GM18526 (cell line): Measurements from ENCODE around the gene CAPN8.

Source experiments
- POLR2A ChIP-seq: IDR thresholded peaks from 3 replicates; pipeline ENCODE4 v1.6.1; 2011; ENCODE audit not compliant: insufficient read length; ENCODE audit errors: extremely low read depth

CAPN8 gene

DNA sequence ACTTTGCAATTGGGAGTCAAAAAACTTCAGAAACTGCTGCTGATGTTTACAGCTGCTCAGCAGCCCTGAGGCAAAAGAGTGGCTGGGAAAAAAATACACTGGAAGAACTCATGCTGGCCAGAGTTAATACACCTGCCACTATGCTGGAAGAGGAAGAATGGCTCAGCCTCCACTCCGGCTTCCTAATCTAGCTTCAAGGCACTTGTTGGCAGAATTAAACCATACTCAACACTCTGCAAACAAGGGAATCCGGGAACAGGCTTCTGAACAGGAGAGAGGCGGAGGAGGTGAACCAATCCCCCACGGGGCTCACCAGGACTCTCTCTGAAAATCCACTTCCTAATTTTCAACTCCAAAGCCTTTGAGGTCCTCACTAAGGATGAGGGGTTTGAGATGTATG, 152.2 kb downstream of the CAPN8 start:
- no peak for TF ChIP-seq POLR2A

DNA sequence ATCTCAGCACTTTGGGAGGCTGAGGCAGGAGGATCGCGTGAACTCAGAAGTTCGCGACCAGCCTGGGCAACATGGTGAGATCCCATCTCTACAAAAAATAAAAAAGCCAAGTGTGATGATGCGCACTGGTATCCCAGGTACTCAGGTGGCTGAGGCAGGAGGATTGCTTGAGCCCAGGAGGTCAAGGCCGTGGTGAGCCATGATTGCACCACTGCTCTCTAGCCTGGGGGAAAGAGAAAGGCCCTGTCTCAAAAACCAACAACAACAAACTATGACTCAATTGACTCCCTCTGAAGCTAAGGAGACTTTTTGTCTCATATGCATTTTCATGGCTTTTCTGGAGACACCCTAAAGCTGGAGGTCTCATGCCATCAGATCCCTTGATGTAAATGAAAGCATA, 153.4 kb downstream of the CAPN8 start:
- TF ChIP-seq POLR2A: no peak

DNA sequence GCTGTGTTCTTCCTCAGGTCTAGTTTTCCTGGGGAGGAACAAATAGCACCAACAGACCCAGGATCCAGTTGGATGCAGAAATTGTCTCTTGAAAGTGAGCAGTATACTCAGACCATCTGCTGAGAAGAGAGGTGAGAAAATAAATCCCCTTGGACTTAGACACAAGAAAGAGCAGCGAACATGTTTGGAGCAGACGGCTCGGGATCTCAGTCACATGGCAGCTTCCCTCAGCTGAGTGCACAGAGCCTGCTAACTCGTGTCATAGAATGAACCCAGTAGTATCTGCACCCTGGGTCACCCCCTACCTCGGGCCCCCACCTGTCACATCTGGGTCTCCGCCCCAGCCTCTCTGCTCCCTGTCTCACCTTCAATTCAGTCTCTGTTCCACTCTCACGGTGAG, 156.7 kb downstream of the CAPN8 start:
- TF ChIP-seq POLR2A: no peak

DNA sequence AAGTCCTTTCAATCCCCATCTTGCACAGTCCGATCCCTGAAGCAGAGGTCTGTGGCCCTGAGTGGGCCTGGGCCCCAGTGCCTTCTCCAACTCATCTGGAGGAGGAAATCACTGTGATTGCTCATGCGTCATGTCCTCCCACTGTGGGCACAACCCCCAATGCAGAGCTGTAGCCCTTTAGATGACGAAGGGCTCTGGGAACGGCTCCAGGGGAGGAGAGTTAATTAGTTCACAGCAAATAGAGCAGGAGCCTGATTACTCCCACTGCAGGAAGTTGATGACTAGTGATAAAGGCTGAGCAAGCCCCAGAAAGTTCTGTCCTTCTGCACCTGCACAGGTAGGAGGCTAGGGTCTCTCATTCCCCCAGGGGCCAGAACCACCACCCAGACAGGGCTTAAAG, 160.8 kb downstream of the CAPN8 start:
- no peak for TF ChIP-seq POLR2A

DNA sequence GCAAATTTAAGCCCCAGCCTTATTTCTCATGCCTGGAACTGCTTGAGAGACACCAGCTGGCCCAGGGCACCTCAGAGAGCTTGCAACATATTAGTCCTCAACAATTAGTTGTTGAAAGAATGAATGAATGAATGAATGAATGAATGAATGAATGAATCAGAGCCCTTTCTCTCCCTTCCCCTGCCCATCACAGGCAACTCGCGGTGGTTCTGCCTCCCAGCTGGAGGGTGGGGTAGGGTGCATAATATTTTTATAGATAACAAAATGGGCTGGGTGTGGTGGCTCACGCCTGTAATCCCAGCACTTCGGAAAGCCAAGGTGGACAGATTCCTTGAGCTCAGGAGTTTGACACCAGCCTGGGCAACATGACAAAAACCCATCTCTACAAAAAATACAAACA, 162.2 kb downstream of the CAPN8 start:
- TF ChIP-seq POLR2A: no peak

DNA sequence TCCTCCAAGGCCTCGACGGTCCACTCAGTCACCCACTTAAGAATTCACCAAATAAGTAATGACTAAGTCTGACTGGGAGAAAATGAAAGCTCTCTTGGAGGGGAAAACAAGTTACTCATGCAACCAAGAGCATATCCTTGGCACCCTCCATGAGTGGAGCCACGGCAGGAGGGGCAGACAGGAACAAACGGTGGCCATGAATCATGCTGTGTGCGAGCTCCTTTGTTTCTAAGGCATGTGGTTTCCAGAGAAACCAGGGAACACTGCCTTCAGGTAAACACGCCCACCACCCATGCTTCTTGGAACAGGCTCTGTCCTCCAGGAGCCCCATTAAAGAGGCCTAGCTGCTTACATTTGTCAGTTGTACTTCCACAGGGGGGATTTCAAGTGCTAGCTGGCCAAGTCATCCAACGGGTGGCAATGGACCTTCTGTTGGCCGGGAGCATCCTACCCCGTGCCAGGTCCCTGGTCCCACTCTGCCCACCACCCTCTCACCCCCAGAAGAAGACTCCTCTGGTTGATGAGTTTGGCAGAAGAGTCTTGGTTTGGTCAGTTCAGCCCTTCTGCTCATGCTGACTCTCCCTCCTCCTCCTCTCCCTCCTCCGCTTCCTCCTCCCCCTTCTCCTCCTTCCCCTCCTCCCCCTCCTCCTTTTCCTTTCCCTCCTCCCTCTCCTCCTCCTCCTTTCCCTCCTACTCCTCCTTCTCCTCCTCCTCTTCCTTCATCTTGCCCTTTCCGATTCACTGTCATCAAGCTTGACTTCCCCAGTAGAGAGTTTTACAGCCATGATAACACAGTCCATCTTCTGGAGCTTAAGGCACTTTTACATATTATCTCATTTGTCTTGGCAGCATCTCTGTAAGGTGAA, 164.7 kb downstream of the CAPN8 start:
- TF ChIP-seq POLR2A: no peak

DNA sequence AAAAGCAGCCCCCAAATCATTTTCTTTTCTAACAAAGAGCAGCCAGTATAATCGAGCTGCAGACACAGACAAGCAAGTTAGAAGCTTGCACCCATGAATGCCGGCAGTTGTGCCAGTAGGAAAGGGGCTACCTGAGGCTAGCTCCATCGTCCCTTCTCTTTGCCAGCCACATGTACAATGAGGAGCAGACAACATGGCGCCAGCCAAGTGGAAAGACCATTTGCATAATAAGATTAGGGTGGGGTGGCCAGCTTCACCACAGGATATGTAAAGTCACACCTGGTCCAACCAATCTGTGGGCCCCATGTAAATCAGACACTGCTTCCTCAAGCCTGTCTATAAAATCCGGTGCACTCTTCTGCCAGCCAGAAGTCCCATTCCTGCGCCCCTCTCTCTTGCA, 168.6 kb downstream of the CAPN8 start:
- TF ChIP-seq POLR2A: no peak

DNA sequence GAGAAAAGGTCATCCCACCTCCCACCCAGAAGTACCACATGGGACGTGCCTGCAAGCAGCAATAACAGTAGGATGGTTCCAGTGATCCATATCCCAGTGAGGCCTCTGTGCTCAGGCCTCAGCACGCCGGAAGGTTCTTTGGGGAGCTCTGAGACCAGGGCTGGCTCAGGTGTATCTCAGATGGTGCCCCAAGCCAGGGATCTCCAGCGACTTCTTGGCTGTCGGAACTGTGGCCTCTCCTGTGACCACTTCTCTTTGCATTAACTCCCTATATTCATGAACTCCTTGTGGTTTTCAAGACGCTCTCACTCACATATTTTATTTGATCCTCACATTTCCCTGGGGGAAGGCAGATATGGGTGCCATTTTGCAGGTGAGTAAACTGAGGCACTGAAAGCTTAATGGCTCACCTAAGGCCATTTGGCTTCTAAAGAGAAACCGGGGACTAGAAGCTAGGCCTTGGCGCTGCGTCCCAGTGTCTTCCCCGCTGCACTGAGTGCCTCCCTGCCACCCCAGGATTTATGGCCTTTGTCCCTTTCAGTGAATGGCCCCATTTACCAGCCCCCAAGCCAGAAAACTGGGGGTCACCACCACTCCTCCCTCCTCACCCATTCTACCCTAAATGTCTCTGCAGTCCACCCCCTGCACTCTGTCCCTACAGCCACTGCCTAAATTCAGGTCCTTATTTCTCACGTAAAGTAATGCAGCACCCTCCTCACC, 170.4 kb downstream of the CAPN8 start:
- no peak for TF ChIP-seq POLR2A

DNA sequence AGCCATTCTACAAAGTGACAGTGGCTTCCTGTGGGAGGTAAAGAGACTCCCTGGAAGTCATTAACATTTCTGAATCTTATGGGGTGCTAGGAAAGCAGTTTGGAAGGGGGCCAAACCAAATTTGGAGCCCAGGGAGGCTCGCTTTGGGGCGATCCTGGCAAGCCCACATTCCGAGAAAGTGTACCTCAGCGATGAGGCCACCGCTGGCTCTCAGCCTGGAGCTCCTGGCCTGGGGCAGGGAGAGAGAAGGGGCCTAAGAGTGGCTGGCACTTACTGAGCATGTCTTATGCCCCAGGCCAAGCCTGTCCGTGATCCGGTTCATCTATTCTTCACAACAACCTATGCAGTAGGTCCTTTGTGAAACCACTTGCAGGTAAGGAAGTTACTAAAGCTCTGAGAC, 173.5 kb downstream of the CAPN8 start:
- TF ChIP-seq POLR2A: no peak
